ENCODE measurements around the gene RUNX1.

- TF ChIP-seq CTCF (IDR thresholded peaks at IDR 0.05; ENCODE audit: low read depth, low read length) (no peak), EZH2phosphoT487 (IDR thresholded peaks at IDR 0.05; ENCODE audit: low read depth) (no peak)
Measured at GRCh38 chr21:35004314-35004713, 44.8 kb downstream of the RUNX1 start.
